Gastrocnemius medialis (tissue), 4 donors: ENCODE results near the gene GPR68.

ENCODE experiments used
- POLR2A ChIP-seq, 2 donors: fragments of 450-650 bp; IDR thresholded peaks; one replicate each; pipeline ENCODE4 v1.6.1; 2017; ENCODE audit warnings: antibody characterized with exemption in 2 of 2, mild to moderate bottlenecking in 2 of 2, moderate library complexity in 2 of 2
- TF ChIP-seq, protein P1 (sequence below), 5 experiments: fragments of 450-650 bp in 3 of 5; fragments of 200-600 bp in 2 of 5; sonication (generic) in 2 of 5; IDR thresholded peaks in 4 of 5; conservative IDR thresholded peaks in 1 of 5; 1 replicate in 4 of 5; 2 replicates in 1 of 5; pipeline ENCODE4 v1.5.1; 2016 to 2019; ENCODE audit warnings: antibody characterized with exemption in 5 of 5, mild to moderate bottlenecking in 3 of 5, moderate library complexity in 3 of 5

DNA sequence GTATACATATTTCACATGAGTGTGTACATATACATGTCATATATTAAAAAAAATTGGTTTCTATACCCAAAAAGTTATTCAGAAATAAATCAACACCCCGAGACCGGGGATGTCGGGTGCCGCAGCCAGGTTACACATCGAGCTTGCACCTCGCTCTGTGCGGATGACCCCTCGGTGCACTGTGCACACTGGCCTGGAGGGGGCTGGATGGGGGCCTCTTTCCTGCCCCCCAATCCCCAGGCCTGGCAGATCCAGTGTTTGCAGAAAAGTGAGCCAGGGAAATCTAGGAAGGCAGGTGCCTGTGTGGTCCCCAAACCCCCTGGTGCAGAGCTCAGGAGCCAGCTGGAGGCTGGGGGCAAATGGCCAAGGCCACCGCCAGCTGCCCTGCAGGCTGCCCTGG lies 27.1 kb upstream of the GPR68 start:
- TF ChIP-seq, protein P1, sequence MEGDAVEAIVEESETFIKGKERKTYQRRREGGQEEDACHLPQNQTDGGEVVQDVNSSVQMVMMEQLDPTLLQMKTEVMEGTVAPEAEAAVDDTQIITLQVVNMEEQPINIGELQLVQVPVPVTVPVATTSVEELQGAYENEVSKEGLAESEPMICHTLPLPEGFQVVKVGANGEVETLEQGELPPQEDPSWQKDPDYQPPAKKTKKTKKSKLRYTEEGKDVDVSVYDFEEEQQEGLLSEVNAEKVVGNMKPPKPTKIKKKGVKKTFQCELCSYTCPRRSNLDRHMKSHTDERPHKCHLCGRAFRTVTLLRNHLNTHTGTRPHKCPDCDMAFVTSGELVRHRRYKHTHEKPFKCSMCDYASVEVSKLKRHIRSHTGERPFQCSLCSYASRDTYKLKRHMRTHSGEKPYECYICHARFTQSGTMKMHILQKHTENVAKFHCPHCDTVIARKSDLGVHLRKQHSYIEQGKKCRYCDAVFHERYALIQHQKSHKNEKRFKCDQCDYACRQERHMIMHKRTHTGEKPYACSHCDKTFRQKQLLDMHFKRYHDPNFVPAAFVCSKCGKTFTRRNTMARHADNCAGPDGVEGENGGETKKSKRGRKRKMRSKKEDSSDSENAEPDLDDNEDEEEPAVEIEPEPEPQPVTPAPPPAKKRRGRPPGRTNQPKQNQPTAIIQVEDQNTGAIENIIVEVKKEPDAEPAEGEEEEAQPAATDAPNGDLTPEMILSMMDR (IDR thresholded peaks at IDR 0.05 in 4 of 5, conservative IDR thresholded peaks at IDR 0.05 in 1 of 5) = no peak
- no peak for TF ChIP-seq POLR2A (IDR thresholded peaks at IDR 0.05)
